GM21825 (cell line): ENCODE measurements around the gene ADRA2A.
A peak's percentile ranks its signal among the peaks of the same experiment; 100 is the strongest.

Source experiments
- ATAC-seq: cut with Tn5 transposase; IDR thresholded peaks from one replicate; pipeline ENCODE4 v1.9.1; 2021; ENCODE audit warnings: mild to moderate bottlenecking, moderate library complexity; ENCODE audit not compliant: unreplicated experiment

Gene ADRA2A

DNA sequence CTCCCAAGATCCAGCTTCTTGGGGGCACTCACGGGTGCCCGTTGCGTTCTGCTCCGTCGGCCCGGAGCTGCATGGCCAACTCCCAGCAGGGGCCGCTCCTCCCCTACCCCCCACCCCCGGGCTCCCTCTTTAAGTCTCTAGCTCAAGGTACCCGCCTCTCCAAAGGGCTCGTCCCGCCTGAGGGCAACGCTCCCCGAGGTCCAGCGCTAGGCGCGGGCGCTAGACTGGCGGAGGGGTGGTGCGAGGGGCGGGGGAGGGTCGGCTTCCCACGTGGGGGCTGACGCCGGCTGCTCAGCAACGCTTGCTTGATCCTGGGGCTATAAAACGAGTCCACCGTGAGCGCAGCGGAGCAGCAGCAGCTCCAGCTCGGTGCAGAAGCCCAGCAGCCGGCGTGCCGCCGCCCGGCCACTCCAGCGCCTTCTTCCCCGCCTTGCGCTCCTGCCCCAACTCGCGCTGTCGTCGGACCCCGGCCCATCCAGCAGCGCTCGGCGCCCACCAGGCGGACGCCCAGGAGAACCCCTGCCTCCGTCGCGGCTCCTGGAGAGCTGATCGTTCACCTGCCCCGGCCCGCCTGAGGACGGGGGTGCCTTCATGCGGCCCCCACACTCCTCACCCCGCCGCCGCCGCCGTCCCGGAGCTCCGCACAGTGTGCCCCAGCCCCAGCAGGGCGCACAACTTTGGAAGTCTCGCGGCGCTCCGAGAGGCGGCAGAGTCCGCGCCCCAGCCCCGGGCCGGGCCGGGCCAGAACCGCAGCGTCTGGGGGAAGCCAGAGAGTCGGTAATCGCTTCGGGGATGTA lies at the start of gene ADRA2A:
ADRA2A (plus strand) TSS at position 348 of the 797 bp plus-strand sequence. CDS start 968 bp downstream, outside the sequence.
- no peak for ATAC-seq

DNA sequence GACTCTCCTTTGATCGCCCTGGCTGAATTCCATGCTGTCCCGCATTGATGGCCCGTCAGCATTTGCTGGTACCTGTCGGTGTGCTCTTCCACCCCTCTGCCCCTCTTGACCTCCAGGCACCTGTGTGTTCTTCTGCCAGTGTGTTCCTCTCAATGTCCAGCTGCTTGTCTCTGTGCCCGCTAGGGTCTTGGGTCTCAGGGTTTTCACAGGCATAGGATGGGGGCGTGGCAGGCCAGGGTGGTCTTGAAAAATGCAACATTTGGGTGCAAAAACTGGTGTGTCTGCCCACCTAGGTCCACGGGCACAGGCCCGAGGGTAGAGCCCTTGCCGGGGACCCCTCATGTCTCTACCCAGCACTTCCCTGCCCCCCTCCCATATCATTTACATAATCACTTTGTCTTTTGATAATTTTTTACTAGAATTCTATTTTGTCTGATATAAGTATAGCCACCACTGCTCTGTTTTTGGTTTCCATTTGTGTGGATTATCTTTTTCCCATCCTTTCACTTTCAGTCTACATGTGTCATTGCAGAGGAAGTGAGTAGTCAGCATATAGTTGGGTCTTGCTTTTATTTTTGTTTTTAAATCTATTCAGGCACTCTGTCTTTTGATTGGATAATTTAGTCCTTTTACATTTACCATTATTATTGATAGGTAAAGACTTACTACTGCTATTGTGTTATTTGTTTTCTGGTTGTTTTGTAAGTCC lies 46.6 kb upstream of the ADRA2A start:
- ATAC-seq = peak; percentile 69

DNA sequence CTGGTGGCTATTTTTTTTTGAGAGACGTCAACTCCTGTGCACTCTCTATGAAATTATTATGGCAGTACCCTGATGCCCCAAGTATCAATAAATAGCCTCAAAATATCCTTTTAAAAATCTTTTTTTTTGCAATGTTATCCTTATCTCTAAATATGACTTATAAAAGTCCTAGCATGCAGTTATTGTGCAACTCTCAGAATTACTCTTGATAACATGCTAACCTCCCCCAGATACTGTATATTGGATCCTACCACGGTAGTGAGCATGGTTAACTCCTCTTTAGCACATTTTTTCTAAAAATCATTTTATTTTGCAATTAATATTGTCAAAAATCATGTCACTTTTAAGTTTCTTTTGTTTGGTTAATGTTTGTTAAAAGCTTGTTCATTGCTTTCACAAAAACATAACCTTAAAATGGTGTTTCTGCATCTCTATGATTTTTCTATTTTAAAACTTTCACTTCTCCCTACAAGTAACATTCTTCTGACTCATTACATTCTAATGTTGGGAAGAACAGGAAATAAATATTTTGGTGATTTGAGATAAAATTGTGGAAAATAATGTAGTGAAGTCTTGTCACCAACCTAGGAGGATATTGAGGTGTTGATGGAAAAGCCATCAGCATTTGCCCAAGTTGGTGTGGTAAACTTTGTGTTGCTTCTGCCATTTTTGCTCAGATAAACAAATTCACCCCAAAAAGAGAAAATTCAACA lies 42.1 kb upstream of the ADRA2A start:
- no peak for ATAC-seq

DNA sequence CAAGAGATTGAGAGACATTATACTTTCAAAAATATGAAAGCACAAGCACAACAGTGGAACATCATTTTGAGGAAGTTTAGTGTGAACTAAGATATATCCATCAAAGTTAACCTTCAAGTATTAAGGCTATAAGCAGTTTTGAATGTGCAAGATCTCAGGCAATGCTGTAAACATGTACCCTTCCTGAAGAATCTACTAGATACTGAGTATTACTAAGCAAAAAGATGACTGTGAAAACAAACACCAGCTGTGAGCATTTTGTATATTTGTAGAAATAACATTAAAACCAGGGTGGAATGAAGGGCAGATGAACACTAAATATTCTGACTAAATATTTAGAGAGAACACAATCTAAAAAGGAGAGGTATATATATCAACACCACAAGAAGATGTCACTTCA lies 41.3 kb upstream of the ADRA2A start:
- no peak for ATAC-seq

DNA sequence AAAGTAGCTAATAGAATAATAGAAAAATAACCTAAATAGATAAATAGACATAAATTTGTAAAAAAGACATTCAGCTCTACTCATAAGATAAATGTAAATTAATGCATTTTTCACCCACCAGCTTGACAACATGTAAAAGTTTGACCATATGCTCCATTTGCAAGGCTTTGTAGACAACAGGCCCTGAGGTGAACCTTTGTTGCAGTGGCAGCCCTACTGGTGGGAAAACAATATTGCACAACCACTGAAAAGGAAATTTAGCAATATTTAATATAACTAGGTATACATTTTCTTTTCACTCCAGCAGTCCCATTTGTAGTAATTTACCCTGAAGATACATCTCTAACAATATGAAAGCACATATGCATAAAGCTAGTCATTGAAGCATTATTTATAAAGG lies 39.0 kb upstream of the ADRA2A start:
- ATAC-seq = no peak

DNA sequence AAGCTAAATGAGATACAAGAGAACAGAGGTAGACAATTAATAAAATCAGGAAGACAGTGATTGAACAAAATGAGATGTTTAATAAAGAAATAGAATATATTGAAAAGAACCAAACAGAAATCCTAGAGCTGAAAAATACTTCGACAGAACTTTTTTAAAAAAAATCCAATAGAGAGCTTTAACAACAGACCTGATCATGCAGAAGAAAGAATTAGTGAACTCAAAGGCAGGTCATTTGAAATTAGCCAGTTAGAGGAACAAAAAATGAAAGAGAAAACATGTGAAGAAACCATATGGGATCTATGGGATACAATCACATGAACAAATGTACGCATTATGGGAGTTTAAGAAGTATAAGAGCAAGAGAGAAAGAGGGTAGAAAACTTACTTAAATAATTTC lies 37.3 kb upstream of the ADRA2A start:
- ATAC-seq = no peak

DNA sequence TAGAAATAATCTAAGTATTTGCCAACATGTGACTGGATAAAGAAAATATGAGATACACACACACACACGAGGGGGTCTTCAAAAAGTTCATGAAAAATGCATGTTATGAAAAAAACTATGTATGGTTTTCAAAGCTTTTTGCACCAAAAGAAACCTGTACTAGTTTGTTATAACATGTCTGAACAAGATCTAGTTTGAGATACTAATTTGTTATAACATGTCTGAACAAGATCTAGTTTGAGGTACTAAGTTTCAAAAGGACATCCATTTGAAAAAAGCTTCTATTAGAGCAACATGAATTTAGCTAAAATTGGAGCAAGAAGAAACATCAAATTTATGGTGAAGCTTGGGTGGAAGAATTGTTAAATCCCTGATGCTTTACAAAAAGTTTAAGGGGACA lies 19.8 kb upstream of the ADRA2A start:
- ATAC-seq = no peak

DNA sequence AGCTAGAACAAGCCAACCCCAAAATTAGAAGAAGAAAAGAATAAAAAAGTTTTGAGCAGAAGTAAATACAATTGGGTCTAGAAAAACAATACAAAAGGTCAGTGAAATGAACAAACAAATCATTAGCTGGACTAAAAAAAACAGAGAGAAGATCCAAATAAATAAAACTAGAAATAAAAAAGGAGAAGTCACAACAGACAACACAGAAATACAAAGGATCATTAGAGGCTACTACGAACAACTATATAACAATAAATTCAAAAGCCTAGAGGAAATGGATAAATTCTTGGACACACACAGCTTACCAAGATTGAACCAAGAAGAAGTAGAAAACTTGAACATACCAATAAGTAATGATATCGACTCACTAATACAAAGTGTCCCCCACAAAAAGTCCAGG lies 13.4 kb upstream of the ADRA2A start:
- no peak for ATAC-seq

DNA sequence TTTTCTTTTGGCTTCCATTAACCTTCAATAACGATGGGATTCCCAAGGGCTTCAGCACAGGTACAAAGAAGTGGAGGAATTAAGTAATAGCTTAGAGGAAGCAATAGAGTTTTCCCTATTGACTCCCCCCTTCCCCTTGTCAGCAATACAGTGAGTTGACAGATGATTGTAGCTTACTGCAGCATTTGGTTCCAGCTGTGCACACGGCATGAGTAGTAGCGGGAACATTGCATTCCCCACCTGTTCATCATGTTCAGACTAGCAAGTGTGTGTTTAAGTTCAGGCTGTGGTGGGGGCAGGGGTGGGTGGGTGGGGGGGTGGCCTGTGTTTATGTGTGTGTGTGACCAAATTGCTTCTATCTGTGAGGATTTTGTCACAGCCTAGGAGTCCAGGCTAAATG lies 4.6 kb upstream of the ADRA2A start:
- ATAC-seq = no peak

DNA sequence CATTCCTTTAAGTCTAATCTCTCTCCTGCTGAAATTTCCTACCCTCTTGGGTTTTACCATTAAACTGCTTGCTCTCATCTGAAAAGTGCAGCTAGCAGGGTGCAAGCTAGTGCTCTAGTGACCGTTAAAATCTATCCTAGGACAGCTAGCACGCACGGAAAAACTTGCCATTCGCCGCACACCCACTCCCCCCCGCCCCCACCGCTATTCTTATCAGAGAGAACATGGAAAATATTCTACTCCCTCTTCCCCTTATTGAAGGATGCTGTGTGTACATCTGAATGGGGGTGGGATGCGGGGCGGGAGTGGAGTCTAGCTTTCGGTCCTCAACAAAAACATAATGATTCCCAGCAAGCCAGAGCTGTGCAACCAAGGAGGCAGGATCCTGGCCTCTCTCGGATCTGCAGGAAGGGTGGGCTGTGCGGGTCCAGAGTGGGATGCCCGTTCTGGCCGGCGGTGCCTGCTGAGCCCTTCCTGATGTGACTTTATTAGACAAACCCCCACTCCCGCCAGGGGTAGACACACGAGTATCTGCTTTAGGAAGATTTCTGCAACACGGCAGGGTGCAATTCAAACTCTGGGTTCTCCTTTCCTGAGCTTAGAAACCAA lies 1.1 kb upstream of the ADRA2A start:
- ATAC-seq = no peak

DNA sequence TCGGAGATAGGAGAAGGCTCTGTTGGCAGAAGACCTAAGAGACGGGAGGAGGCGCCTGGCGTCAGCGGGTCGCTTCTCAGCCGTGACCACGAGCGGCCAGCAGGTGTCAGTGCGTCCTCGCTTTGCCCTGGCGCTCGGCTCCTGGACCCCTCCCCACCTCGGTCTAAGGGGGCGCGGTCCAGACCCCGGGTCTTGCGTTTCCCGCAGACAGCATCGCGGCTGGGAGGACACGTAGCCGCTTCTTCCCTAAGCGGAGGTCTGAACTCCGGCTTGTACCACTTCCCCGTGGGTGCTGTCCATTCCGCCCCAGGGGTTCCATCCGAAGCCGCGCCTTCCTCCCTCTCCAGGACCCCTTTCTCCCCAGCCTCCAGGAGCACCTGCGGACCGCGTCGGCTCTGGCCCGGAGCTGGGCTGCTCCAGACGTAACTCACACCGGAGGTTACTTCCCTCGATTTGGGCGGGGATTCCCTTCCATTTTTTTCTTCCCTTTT lies 593 bp upstream of the ADRA2A start:
- peak; percentile 72 for ATAC-seq

DNA sequence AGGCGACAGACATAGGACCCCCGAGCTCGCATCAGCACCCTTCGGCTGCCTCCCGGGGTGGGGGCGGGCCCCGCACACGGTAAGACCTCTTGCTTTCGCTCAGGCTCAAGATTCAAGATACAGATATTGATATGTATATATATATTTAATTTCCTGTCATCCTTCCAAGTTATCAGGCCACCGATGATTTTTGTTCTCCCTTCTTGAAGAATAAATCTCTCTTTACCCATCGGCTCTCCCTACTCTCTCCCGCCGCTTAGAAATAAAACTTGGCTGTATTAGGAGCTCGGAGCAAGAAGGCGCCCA lies 603 bp downstream of the ADRA2A start:
- no peak for ATAC-seq

DNA sequence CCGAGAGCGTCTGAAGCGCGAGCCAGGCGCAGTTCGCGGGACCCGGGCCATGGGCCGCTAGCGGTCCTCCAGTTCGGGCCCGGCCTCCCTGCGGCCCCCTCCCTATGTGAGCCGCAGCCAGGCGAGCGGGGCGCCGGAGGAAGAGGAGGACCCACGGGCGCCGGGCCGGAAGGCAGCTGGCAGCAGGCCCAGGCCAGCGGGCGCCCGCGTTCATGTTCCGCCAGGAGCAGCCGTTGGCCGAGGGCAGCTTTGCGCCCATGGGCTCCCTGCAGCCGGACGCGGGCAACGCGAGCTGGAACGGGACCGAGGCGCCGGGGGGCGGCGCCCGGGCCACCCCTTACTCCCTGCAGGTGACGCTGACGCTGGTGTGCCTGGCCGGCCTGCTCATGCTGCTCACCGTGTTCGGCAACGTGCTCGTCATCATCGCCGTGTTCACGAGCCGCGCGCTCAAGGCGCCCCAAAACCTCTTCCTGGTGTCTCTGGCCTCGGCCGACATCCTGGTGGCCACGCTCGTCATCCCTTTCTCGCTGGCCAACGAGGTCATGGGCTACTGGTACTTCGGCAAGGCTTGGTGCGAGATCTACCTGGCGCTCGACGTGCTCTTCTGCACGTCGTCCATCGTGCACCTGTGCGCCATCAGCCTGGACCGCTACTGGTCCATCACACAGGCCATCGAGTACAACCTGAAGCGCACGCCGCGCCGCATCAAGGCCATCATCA lies 1.1 kb downstream of the ADRA2A start:
- ATAC-seq = no peak

DNA sequence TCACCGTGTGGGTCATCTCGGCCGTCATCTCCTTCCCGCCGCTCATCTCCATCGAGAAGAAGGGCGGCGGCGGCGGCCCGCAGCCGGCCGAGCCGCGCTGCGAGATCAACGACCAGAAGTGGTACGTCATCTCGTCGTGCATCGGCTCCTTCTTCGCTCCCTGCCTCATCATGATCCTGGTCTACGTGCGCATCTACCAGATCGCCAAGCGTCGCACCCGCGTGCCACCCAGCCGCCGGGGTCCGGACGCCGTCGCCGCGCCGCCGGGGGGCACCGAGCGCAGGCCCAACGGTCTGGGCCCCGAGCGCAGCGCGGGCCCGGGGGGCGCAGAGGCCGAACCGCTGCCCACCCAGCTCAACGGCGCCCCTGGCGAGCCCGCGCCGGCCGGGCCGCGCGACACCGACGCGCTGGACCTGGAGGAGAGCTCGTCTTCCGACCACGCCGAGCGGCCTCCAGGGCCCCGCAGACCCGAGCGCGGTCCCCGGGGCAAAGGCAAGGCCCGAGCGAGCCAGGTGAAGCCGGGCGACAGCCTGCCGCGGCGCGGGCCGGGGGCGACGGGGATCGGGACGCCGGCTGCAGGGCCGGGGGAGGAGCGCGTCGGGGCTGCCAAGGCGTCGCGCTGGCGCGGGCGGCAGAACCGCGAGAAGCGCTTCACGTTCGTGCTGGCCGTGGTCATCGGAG lies 1.8 kb downstream of the ADRA2A start:
- no peak for ATAC-seq

DNA sequence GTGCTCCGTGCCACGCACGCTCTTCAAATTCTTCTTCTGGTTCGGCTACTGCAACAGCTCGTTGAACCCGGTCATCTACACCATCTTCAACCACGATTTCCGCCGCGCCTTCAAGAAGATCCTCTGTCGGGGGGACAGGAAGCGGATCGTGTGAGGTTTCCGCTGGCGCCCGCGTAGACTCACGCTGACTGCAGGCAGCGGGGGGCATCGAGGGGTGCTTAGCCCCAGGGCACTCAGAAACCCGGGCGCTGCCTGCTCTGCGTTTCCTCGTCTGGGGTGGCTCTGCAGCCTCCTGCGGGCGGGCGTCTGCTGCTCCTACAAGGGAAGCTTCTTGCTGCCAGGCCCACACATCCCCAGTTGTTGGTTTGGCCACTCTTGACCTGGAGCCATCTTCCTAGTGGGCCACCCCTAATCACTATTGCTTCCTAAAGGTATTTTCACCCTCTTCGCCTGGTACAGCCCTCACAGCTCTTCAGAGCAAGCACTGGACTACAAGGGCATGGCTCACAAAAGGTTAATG lies 2.5 kb downstream of the ADRA2A start:
- no peak for ATAC-seq

DNA sequence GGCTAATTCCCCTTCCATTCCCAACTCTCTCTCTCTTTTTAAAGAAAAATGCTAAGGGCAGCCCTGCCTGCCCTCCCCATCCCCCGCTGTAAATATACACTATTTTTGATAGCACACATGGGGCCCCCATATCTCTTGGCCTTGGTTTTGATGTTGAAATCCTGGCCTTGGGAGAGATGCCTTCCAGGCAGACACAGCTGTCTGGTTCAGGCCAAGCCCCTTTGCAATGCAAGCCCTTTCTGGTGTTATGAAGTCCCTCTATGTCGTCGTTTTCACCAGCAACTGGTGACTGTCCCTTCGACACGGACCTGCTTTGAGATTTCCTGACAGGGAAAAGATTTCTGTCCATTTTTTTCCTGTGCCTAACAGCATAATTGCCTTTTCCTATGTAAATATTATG lies 3.0 kb downstream of the ADRA2A start:
- no peak for ATAC-seq

DNA sequence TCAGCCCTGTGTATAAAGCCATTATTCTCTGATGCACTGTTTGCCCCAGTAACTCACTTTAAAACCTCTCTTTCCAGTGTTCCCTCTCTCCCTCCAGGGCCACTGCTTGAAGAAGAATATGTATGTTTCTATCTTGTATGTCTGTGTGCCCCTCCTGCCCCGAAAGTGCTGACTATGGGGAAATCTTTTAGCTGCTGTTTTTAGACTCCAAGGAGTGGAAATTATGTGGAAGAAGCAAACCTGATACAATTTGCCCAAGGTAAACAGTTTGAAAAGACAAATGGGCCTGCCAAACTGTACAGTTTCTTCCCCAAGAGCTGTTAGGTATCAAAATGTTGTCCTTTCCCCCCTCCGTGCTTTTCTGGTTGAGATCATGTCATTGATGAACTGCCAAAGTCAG lies 3.4 kb downstream of the ADRA2A start:
- ATAC-seq = no peak

DNA sequence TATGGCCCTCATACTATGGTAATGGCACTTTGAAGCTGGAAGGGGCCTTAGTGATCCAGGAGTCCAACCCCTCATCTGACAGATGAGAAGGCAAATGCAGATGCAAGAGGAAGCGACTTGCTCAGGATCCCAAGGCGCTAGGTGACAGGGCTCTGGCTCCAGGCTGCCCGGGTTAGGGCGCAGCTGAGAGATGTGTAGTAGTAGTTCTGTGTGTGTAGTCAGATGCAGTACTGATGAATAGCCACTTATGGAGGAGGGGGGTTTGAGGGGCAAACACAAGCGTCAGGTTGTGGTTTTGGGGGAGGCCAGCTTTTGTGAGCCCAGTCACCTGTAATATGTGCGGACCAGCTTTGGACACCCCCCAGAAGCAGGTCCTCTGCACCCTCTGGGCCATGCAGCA lies 4.8 kb downstream of the ADRA2A start:
- no peak for ATAC-seq

DNA sequence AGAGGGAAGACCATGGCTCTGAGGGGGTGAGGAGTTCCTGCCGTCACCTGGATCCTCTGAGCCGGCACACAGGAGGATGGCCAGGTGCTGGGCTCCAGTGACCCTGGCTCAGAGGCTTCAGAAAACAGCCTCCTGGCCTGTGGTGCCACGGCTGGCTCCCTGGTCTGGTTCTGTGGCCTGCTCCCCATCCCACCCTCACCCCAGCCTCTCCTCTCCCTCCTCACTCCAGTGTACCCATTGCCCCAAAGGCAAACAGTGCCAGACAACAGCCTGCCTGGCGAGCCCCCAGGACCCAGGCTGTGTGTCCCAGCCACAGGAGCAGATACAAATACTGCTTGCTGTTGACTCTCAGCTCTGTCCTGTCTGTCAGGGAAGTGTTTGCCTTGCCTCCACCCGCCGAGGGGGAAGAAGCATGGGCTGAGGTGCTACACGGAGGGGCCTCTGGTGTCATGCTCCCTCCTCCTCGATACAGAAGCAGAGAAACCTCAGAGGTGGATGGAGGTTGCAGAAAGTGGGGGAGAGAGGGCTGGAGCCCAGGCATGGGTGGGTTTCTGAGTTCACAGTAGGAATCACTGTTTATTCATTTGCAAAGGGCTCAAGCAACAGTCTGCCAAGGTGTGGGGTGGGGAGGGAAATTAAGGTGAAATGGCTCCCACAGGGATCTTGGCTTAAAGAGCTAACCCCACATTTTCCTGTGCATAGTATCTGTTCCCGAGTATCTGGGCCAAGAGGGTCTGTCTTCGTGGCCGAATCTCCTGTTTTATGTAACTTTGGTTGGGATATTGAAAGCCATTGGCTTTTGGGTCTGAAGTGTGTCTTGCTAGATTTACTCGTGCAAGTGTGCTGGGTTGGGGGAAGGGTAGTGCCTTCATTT lies 5.5 kb downstream of the ADRA2A start:
- ATAC-seq = no peak
